ENCODE results near the gene C3orf20.

GRCh38 chr3:14633417-14633816 is 41.5 kb upstream of the C3orf20 start:
- TF ChIP-seq, protein P1, sequence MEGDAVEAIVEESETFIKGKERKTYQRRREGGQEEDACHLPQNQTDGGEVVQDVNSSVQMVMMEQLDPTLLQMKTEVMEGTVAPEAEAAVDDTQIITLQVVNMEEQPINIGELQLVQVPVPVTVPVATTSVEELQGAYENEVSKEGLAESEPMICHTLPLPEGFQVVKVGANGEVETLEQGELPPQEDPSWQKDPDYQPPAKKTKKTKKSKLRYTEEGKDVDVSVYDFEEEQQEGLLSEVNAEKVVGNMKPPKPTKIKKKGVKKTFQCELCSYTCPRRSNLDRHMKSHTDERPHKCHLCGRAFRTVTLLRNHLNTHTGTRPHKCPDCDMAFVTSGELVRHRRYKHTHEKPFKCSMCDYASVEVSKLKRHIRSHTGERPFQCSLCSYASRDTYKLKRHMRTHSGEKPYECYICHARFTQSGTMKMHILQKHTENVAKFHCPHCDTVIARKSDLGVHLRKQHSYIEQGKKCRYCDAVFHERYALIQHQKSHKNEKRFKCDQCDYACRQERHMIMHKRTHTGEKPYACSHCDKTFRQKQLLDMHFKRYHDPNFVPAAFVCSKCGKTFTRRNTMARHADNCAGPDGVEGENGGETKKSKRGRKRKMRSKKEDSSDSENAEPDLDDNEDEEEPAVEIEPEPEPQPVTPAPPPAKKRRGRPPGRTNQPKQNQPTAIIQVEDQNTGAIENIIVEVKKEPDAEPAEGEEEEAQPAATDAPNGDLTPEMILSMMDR (IDR thresholded peaks at IDR 0.05): no peak
- no peak for TF ChIP-seq EP300 (IDR thresholded peaks at IDR 0.05)

Data from tibial nerve (tissue), 4 donors.